Activated CD4-positive, alpha-beta T cell treated with anti-CD3 and anti-CD28 coated beads, Interleukin-2, amount 10 ng/mL, durations not matched to agents 24 days and 14 days (primary cell): Measurements from ENCODE around the gene SNIP1. TPM values are rescaled to one million over a fixed set of nuclear protein-coding genes. Genes with fewer than 3 reads are reported as not detected.
"Not testable (repeated sequence)": the region's sequence is repeated elsewhere in the genome, so short reads cannot be mapped to it uniquely, and the experiment has no call there.

Experiments used
- DNase-seq: peaks from one replicate; pipeline ENCODE4 v3.0.0; 2022
- H3K27ac Mint-ChIP-seq: one replicate; pipeline ENCODE4 v1.8.0; 2022; ENCODE audit warnings: mild to moderate bottlenecking, mixed read lengths
- H3K27me3 Mint-ChIP-seq: one replicate; pipeline ENCODE4 v1.8.0; 2022; ENCODE audit warnings: mixed read lengths
- H3K36me3 Mint-ChIP-seq: one replicate; pipeline ENCODE4 v1.8.0; 2022; ENCODE audit warnings: low read depth, mild to moderate bottlenecking, mixed read lengths
- H3K4me1 Mint-ChIP-seq: one replicate; pipeline ENCODE4 v1.8.0; 2021; ENCODE audit warnings: mixed read lengths
- H3K4me3 Mint-ChIP-seq: one replicate; pipeline ENCODE4 v1.8.0; 2022; ENCODE audit warnings: mild to moderate bottlenecking, moderate library complexity, mixed read lengths
- H3K9me3 Mint-ChIP-seq: one replicate; pipeline ENCODE4 v1.8.0; 2021; ENCODE audit warnings: mixed read lengths
- intact Hi-C: fragments of 100-400 bp; cut with micrococcal nuclease; formaldehyde crosslinking; loops from one replicate; pipeline ENCODE4 v1.15.1; 2023
- total RNA-seq: library from RNA; stranded (reverse); gene quantifications from 2 replicates; pipeline ENCODE4 v1.2.3, GENCODE V29; 2022

The SNIP1 gene
- total RNA-seq, 1 donor from 2014 or later: 25.4 TPM

DNA sequence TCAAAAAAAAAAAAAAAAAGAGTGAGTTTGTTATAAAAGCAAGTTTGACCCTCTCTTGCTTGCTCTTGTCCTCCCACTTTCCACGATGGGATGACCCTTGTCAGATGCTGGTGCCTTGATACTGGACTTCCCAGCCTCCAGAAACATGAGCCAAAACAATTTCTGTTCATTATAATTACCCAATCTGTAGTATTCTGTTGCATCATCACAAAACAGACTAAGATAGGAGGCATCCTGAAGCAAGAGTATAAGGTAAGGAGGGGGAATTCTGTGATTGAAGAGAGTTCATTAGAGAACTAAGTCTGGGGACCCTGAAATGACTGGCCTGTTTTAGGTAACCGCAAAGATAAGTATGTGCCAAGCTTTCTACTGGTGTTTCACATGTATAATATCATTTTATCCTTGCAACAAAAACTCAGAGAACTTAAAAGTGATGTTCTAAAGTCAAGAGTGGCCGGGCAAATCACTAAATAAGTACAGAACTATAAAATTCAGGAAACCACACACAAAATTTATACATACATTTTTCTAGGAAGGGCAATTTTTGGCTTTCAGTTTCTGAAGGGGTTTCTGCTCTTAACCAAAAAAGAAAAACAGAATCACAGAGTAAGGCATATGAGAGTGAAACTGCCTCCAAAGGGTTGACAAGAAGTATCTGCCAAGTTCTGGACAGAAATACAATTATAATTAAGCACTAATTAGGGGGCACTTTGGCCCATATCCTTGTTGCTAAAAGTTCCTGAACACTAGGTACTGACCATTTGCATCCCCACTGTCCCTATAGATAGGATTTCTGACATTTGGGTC is 16.6 kb upstream of the SNIP1 start:
- Mint-ChIP-seq H3K27ac (peak overlapping the region; percentile 65), H3K36me3 (peaks cover 90% of the 10 kb centered on the region), H3K9me3 (no peaks in the 10 kb centered on the region), H3K27me3 (no peaks in the 10 kb centered on the region), H3K4me1 (peaks cover 42% of the 10 kb centered on the region), H3K4me3 (peak overlapping the region; percentile 59)
- DNase-seq: no peak
- intact Hi-C loops: no loop called here

GRCh38 chr1:37567023-37567422 is 12.9 kb upstream of the SNIP1 start:
- no peaks in the 10 kb centered on the region for H3K9me3 Mint-ChIP-seq
- intact Hi-C loops: no loop called here
- H3K27me3 Mint-ChIP-seq: no peaks in the 10 kb centered on the region
- H3K4me1 Mint-ChIP-seq: peaks cover 16% of the 10 kb centered on the region
- H3K4me3 Mint-ChIP-seq: no peak overlapping the region
- H3K36me3 Mint-ChIP-seq: peaks cover 72% of the 10 kb centered on the region
- no peak for DNase-seq
- no peak overlapping the region for H3K27ac Mint-ChIP-seq

DNA sequence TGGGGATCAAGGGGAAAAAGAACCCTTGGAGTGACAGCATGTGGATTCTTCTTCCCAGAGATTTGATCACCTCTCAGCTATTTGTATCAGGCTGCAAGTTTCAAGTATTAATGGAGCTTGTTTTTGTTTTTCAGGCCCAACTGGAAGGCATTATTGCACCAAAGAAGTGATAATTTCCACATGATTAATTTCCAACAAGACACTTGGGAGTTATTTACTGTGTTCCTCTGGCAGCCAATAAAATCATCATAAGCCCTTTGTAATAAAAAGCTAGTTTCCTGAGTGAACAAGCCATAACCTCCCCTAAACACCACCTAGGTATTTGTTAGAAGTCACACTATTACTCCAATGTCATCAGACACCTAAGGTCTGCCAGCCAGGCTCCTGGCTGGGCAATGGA is 10.8 kb upstream of the SNIP1 start:
- no peaks in the 10 kb centered on the region for H3K27me3 Mint-ChIP-seq
- H3K9me3 Mint-ChIP-seq: no peaks in the 10 kb centered on the region
- no peak for DNase-seq
- no peak overlapping the region for H3K27ac Mint-ChIP-seq
- H3K36me3 Mint-ChIP-seq: peaks cover 58% of the 10 kb centered on the region
- H3K4me1 Mint-ChIP-seq: peaks cover 4% of the 10 kb centered on the region
- intact Hi-C loops: no loop called here
- no peak overlapping the region for H3K4me3 Mint-ChIP-seq

DNA sequence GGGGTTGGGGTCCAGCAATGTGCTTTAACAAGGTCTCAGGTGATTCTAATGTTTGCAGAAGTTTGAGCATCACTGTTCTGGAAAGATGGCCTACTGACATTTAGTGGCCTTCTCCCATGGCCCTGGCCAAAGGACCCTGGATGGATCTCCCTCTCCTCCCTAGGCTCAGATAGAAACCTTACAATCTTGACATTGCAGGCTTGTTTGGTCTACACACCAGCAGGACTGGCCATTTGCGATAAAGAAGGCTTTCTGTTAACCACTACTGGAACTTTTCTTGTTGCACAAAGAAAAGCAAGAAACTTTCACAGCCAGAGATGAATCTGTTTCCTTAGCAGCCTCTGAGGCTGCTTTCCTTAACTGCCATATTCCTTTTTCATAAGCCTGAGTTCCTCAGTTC is 8.9 kb upstream of the SNIP1 start:
- no peaks in the 10 kb centered on the region for H3K9me3 Mint-ChIP-seq
- intact Hi-C loops: no loop called here
- H3K36me3 Mint-ChIP-seq: peaks cover 41% of the 10 kb centered on the region
- DNase-seq: no peak
- no peaks in the 10 kb centered on the region for H3K27me3 Mint-ChIP-seq
- no peak overlapping the region for H3K27ac Mint-ChIP-seq
- H3K4me1 Mint-ChIP-seq: peaks cover 6% of the 10 kb centered on the region
- no peak overlapping the region for H3K4me3 Mint-ChIP-seq

DNA sequence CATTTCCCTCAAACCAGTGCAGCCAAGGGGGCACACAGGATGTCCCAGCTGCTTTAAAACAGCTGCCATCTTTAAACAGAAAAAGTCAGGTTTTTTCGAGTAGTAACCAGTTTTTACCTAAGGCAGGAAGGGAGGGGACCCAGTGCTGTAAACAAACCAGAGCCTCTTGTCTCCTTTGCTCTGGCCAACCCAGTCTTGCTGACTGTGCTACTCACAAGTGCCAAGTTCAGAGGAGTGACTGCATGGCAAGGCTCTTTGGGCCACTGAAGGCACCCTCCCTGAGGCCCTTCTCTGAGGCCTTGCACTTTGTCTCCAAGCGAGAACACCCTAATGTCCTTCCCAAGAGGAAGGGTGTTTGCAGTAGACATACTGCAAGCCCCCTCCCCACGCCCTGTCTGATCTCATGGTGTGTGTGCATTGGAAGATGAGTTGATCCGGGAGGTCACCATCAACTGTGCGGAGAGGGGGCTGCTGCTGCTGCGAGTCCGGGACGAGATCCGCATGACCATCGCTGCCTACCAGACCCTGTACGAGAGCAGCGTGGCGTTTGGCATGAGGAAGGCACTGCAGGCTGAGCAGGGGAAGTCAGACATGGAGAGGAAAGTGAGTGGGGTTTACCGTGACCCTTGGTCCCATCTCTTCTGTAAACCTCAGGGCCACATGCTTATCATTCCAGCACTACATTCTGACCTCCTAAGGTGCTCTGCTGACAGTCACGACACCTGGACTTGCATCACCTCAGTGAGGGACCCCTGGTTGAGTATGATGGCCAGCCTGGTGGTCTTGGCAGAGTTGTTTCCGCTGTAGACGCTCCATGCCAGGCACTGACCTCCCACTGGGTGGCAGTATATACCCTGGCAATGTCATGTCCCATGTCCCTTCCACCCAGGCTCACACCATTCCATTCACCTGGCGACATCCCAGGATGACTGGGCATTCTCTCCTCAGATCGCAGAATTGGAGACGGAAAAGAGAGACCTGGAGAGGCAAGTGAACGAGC is 7.3 kb upstream of the SNIP1 start:
- no peak overlapping the region for H3K4me3 Mint-ChIP-seq
- intact Hi-C loops: loop anchor here (2.0 kb wide), 1 partner anchor 121 kb away; no protein-coding TSS in a partner anchor
- H3K4me1 Mint-ChIP-seq: peaks cover 10% of the 10 kb centered on the region
- H3K9me3 Mint-ChIP-seq: no peaks in the 10 kb centered on the region
- no peak overlapping the region for H3K27ac Mint-ChIP-seq
- H3K36me3 Mint-ChIP-seq: peaks cover 26% of the 10 kb centered on the region
- H3K27me3 Mint-ChIP-seq: no peaks in the 10 kb centered on the region
- DNase-seq: peak; percentile 77

DNA sequence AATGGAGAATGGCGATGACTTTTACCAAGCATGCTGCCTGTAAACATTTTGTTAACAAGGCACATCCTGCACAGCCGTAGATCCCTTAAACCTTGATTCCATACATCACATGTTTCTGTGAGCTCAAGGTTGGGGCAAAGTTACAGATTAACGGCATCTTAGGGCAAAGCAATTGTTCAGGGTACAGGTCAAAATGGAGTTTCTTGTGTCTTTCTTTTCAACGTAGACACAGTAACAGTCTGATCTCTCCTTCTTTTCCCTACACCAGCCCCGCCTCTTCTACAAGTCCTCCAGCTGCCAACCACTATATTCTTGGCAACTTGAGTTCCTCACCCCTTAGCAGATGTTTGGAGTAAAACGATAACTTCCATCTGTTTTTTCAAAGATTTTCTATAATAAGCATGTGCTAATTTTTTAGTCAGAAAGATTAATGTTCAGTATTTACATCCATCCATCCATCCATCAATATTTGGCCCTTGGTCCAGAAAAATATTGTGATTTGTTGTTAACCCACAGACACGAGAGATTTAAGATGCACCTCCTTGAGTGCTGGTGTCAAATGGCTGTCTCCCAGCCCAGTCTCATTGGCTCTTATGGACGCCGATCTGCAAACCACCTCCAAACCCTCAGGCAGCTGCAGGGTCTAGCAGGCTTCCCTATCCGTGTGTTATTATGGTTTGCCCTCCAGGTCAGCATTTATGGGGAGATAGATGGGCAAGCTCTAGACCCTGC is 6.5 kb upstream of the SNIP1 start:
- Mint-ChIP-seq H3K9me3 (no peaks in the 10 kb centered on the region), H3K36me3 (peaks cover 17% of the 10 kb centered on the region), H3K4me3 (no peak overlapping the region), H3K27me3 (no peaks in the 10 kb centered on the region), H3K4me1 (peaks cover 11% of the 10 kb centered on the region), H3K27ac (peak overlapping the region; percentile 11)
- DNase-seq: no peak
- intact Hi-C loops: loop anchor here (2.0 kb wide), 1 partner anchor 122 kb away; no protein-coding TSS in a partner anchor

- Mint-ChIP-seq H3K36me3 (peaks cover 11% of the 10 kb centered on the region), H3K4me1 (peaks cover 12% of the 10 kb centered on the region)
- H3K27me3 Mint-ChIP-seq, H3K4me3 Mint-ChIP-seq, DNase-seq, H3K9me3 Mint-ChIP-seq, H3K27ac Mint-ChIP-seq: not testable (repeated sequence)
- intact Hi-C loops: loop anchor here (2.0 kb wide), 1 partner anchor 123 kb away; no protein-coding TSS in a partner anchor
Observed at GRCh38 chr1:37559957-37560379, 5.9 kb upstream of the SNIP1 start.

DNA sequence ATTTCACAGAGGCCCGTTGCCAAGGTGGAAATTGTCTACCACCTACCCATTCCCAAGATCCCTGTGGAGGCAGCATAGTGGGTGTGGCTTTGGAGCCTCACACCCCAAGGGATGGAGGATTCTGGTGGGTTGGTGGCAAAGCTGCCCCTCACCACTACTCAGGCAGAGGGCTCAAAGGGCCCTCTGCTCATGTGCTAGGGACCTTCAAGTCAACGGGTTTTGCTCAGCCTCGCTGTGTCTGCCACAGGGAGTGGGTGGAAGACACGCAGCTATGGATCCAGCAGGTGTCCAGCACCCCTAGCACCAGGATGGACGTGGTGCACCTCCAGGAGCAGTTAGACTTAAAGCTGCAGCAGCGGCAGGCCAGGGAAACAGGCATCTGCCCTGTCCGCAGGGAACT is 5.0 kb upstream of the SNIP1 start:
- Mint-ChIP-seq H3K4me3 (no peak overlapping the region), H3K27ac (no peak overlapping the region), H3K36me3 (peaks cover 7% of the 10 kb centered on the region), H3K27me3 (no peaks in the 10 kb centered on the region), H3K4me1 (peaks cover 18% of the 10 kb centered on the region), H3K9me3 (peaks cover 4% of the 10 kb centered on the region)
- intact Hi-C loops: no loop called here
- no peak for DNase-seq

DNA sequence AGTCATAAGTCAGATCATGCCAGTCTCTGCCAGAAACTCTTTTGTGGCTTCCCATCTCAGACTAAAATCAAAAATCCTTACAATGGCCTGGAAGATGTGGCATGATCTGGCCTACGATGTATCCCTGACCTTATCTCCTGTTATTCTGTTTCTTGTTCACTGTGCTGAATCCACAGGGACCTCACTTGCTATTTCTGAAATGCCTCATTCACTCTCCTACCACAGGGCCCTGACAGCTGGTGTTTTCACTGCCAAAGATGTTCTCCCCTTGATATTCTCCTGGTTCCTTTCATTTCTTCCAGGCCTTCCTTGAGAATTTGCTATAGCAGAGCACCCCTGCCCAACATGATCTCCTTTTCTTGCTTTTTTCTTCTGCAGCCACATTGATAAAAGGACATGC is 4.3 kb upstream of the SNIP1 start:
- Mint-ChIP-seq H3K36me3 (peaks cover 9% of the 10 kb centered on the region), H3K4me3 (no peak overlapping the region), H3K27me3 (no peaks in the 10 kb centered on the region), H3K27ac (no peak overlapping the region), H3K4me1 (peaks cover 18% of the 10 kb centered on the region), H3K9me3 (peaks cover 4% of the 10 kb centered on the region)
- intact Hi-C loops: no loop called here
- DNase-seq: no peak

DNA sequence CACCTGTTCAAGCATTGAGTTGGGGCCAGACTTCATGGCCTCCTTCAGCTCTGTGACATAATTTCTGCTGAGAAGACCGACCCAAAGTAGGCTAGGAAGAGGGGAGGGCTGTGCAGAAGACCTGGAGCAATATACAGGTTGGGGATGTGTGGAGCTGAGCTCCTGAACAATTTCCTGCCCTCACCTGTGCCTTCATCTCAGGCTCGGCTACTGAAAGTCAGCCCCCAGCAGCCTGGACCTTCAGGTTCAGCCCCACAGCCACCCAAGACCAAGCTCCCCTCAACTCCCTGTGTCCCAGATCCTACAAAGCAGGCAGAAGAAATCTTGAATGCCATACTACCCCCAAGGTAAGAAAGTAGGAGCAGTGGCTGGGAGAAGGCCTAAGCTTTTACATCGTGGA is 3.3 kb upstream of the SNIP1 start:
- no peak overlapping the region for H3K4me3 Mint-ChIP-seq
- H3K27me3 Mint-ChIP-seq: no peaks in the 10 kb centered on the region
- peaks cover 14% of the 10 kb centered on the region for H3K36me3 Mint-ChIP-seq
- H3K9me3 Mint-ChIP-seq: peaks cover 4% of the 10 kb centered on the region
- peaks cover 27% of the 10 kb centered on the region for H3K4me1 Mint-ChIP-seq
- intact Hi-C loops: no loop called here
- peak overlapping the region; percentile 7 for H3K27ac Mint-ChIP-seq
- DNase-seq: no peak

DNA sequence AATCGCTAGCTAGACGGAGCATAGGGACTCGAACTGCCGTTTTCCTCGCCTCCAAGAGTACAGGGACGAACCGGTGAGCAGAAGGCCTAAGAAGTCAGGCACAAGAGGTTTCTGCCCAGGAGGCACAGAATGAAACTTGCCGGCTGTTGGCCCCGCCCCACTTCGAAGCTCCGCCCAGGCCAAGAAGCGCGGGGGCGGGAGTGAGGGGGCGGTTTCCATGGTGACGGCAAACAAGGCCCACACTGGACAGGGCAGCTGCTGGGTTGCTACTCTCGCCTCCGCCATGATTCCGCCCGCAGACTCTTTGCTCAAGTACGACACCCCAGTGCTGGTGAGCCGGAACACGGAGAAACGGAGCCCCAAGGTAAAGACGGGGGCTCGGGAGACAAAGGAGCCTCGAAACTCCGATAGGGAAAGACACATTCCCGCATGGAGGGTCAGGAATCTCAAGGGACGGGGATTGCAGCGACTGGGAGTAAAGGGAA is 2.7 kb upstream of the SNIP1 start, which contains the start of gene DNALI1:
Gene DNALI1, plus strand, starts transcription at position 229 of the 485 bp plus-strand sequence. Its CDS starts 55 bp downstream, at position 284.
- Mint-ChIP-seq H3K9me3 (peaks cover 4% of the 10 kb centered on the region), H3K4me1 (peaks cover 34% of the 10 kb centered on the region), H3K36me3 (peaks cover 18% of the 10 kb centered on the region), H3K27me3 (no peaks in the 10 kb centered on the region), H3K27ac (peak within 1 kb of the TSS; percentile 26), H3K4me3 (no peak within 1 kb of the TSS)
- intact Hi-C loops: no loop called here
- DNase-seq: peak; percentile 81

DNA sequence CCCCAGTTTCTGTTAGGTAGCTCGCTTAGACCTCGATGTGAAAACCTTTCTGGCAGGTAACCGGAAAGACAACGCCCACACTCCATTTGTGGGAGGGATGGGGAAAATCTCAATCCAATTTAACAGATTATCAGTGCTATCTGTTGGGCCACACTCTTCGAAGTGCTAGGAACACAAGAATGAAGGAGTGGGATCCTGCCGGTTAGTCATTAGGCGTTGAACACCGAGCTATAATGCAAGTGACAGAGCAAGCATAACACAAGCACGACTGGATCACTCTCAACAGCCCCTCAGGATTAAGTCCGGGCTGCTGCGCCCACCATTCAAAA is 531 bp downstream of the SNIP1 start:
- H3K4me3 Mint-ChIP-seq: peak overlapping the region; percentile 98
- H3K9me3 Mint-ChIP-seq: peaks cover 4% of the 10 kb centered on the region
- H3K4me1 Mint-ChIP-seq: peaks cover 47% of the 10 kb centered on the region
- intact Hi-C loops: loop anchor here (5.0 kb wide), 1 partner anchor 139 kb away; the partner anchor contains the start of gene CDCA8
- no peaks in the 10 kb centered on the region for H3K27me3 Mint-ChIP-seq
- no peak for DNase-seq
- H3K36me3 Mint-ChIP-seq: peaks cover 34% of the 10 kb centered on the region
- peak overlapping the region; percentile 97 for H3K27ac Mint-ChIP-seq

- Mint-ChIP-seq H3K27me3 (no peaks in the 10 kb centered on the region), H3K27ac (no peak overlapping the region), H3K4me3 (no peak overlapping the region), H3K9me3 (peaks cover 3% of the 10 kb centered on the region), H3K36me3 (peaks cover 54% of the 10 kb centered on the region), H3K4me1 (peaks cover 40% of the 10 kb centered on the region)
- intact Hi-C loops: no loop called here
- DNase-seq: no peak
Observed at GRCh38 chr1:37549341-37549740, 4.8 kb downstream of the SNIP1 start.
